SU-DHL-6 (cell line): Measurements from ENCODE around the gene INAFM1.

Source experiments
- H2AFZ ChIP-seq: fragments of 200-600 bp; sonication (generic); 2 replicates; pipeline ENCODE4 v1.6.1; 2014; ENCODE audit warnings: low read depth, mild to moderate bottlenecking, moderate library complexity, mixed read lengths, antibody characterized with exemption, low read length; ENCODE audit not compliant: severe bottlenecking
- H3F3A ChIP-seq: fragments of 200-600 bp; shearing (Covaris generic); 2 replicates; pipeline ENCODE4 v1.6.0; 2016; ENCODE audit warnings: antibody characterized with exemption, mild to moderate bottlenecking; ENCODE audit not compliant: insufficient read depth
- H3K27ac ChIP-seq: fragments of 200-600 bp; sonication (generic); 2 replicates; pipeline ENCODE4 v1.5.1; 2016; ENCODE audit warnings: low read depth, mild to moderate bottlenecking, low read length, moderate library complexity, mixed read lengths
- H3K27me3 ChIP-seq: fragments of 200-600 bp; sonication (generic), shearing (Covaris generic); 2 replicates; pipeline ENCODE4 v1.6.0; 2014; ENCODE audit warnings: mild to moderate bottlenecking, low read length
- H3K36me3 ChIP-seq: fragments of 200-600 bp; sonication (generic); 2 replicates; pipeline ENCODE4 v1.6.1; 2014; ENCODE audit warnings: mild to moderate bottlenecking, low read length, mixed read lengths
- H3K4me2 ChIP-seq: fragments of 300-600, 200-600 bp; shearing (Covaris generic), sonication (generic); 2 replicates; pipeline ENCODE4 v1.6.0; 2014; ENCODE audit warnings: low read length, low read depth, mild to moderate bottlenecking; ENCODE audit not compliant: poor library complexity, severe bottlenecking
- H3K4me3 ChIP-seq: fragments of 200-600 bp; sonication (generic); 2 replicates; pipeline ENCODE4 v1.5.1; 2014; ENCODE audit warnings: antibody characterized with exemption, low read length, mild to moderate bottlenecking, mixed read lengths; ENCODE audit not compliant: insufficient read depth, poor library complexity, severe bottlenecking
- H3K79me2 ChIP-seq: fragments of 200-600 bp; sonication (generic); 2 replicates; pipeline ENCODE4 v1.6.1; 2014; ENCODE audit warnings: mild to moderate bottlenecking, low read length, moderate library complexity; ENCODE audit not compliant: insufficient read depth
- H3K9ac ChIP-seq: fragments of 200-600 bp; sonication (generic); 2 replicates; pipeline ENCODE4 v1.7.0; 2014; ENCODE audit warnings: mild to moderate bottlenecking, low read length
- H3K9me2 ChIP-seq: fragments of 200-600 bp; sonication (generic); replicated peaks from 2 replicates; pipeline ENCODE4 v1.6.1; 2014; ENCODE audit warnings: low read length; ENCODE audit not compliant: insufficient read depth
- H3K9me3 ChIP-seq: fragments of 200-600 bp; sonication (generic); 2 replicates; pipeline ENCODE4 v1.6.1; 2014; ENCODE audit warnings: low read length, mixed read lengths; ENCODE audit not compliant: insufficient read depth
- H4K20me1 ChIP-seq: fragments of 200-600 bp; sonication (generic); 2 replicates; pipeline ENCODE4 v1.6.1; 2014; ENCODE audit warnings: low read depth, mild to moderate bottlenecking, antibody characterized with exemption, low read length, moderate library complexity, mixed read lengths
- EZH2phosphoT487 ChIP-seq: fragments of 200-600 bp; sonication (generic), shearing (Covaris generic); conservative IDR thresholded peaks from 2 replicates; pipeline ENCODE4 v1.6.1; 2018; ENCODE audit warnings: mild to moderate bottlenecking, antibody characterized with exemption, low read length, moderate library complexity, mixed read lengths
- TF ChIP-seq, protein P1 (sequence below): fragments of 200-600 bp; sonication (generic); IDR thresholded peaks from one replicate; pipeline ENCODE4 v1.5.1; 2017; ENCODE audit warnings: antibody characterized with exemption, mild to moderate bottlenecking, low read length, moderate library complexity; ENCODE audit not compliant: insufficient read depth, poor library complexity, severe bottlenecking

INAFM1 gene

DNA sequence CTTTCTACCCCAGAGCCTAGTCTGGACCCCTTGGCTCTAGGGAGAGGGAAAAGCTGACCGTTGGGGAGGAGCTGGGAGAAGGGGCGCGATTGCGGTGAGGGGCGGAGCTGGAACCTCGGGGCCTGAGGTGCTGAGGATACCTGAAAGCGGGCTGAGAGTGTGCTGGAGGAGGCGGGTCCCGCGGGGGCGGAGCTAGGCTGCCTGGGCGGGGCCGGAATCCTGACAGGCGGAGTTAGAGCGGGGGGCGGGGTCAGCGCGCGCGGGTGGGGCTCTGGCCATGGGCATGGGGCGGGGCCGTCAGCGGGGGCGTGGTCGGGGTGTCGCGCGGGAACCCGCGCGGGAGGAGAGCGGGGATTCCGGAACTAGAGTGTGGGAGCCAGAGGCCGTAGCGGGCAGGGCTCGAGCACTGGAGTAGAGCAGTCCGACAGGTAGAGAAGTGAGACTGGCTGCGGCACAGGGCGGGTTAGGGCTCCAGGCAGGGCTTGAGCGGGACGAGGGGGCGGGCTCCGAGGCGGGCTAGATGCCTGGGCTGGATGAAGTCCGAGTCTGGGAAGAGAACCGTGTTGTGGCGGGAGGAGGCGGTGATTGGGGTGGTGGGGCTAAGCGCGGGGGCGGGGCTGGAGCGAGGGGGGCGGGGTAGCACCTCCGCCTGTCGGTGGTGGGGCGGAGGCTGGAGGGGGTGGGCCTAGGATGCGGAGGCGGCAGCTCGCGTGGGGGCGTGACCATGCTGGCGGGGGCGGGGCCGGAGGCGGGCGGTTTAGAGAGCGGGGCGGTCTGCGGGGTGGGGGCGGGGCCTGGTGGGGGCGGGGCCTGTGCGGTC, at the start of gene INAFM1:
Gene INAFM1 (plus strand): TSS at position 815 of the 820 bp plus-strand sequence. CDS start 35 bp downstream, outside the sequence.
- Histone ChIP-seq H3K9me3 (no peaks in the 10 kb centered on the region), H3K27ac (peak within 1 kb of the TSS; percentile 89), H3F3A (0 out of 2 replicates have a peak, but pooled peaks cover 6% of the 10 kb centered on the region), H3K4me3 (peak within 1 kb of the TSS; percentile 74), H3K36me3 (no peaks in the 10 kb centered on the region), H2AFZ (peak within 1 kb of the TSS; percentile 29), H3K27me3 (no peaks in the 10 kb centered on the region), H3K79me2 (no peaks in the 10 kb centered on the region), H3K4me2 (peak within 1 kb of the TSS; percentile 86), H3K9ac (peak within 1 kb of the TSS; percentile 87), H4K20me1 (no peaks in the 10 kb centered on the region), H3K9me2 (no peaks in the 10 kb centered on the region)
- no peak for TF ChIP-seq EZH2phosphoT487
- TF ChIP-seq, protein P1, sequence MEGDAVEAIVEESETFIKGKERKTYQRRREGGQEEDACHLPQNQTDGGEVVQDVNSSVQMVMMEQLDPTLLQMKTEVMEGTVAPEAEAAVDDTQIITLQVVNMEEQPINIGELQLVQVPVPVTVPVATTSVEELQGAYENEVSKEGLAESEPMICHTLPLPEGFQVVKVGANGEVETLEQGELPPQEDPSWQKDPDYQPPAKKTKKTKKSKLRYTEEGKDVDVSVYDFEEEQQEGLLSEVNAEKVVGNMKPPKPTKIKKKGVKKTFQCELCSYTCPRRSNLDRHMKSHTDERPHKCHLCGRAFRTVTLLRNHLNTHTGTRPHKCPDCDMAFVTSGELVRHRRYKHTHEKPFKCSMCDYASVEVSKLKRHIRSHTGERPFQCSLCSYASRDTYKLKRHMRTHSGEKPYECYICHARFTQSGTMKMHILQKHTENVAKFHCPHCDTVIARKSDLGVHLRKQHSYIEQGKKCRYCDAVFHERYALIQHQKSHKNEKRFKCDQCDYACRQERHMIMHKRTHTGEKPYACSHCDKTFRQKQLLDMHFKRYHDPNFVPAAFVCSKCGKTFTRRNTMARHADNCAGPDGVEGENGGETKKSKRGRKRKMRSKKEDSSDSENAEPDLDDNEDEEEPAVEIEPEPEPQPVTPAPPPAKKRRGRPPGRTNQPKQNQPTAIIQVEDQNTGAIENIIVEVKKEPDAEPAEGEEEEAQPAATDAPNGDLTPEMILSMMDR = no peak

DNA sequence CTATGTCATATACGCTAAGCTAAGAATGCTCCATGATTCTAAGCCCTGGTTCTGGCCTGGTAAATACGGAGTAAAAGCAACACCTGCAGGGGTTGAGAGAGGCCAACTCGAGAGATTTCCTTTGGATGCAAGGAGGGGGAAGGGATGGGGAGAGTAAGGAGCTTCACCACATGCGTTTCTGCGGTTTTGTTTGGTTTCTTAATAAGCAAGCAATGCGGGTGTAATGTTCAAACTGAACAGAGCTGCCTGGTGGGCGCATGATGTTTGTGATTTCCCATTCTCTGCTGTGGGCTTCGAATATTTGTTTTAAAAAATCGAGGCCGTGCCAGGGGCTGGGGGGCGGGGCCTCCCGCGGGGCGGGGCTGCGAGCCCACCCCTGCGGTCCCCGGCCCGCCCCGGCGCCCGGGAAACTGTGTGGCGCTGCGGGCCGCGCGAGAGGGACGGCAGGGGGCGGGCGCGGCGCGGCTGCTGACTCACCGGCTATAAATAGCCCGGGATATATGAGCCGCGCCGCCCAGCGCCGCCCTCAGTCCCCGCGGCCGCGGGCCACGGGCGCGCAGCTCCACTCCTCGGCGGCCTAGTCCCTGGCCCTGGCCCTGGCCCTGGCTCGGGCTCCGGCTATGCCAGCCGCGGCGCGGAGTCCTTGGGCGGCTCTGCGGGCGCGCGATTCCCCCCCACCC, 48.8 kb upstream of the INAFM1 start:
- peak overlapping the region; percentile 23 for H2AFZ ChIP-seq

DNA sequence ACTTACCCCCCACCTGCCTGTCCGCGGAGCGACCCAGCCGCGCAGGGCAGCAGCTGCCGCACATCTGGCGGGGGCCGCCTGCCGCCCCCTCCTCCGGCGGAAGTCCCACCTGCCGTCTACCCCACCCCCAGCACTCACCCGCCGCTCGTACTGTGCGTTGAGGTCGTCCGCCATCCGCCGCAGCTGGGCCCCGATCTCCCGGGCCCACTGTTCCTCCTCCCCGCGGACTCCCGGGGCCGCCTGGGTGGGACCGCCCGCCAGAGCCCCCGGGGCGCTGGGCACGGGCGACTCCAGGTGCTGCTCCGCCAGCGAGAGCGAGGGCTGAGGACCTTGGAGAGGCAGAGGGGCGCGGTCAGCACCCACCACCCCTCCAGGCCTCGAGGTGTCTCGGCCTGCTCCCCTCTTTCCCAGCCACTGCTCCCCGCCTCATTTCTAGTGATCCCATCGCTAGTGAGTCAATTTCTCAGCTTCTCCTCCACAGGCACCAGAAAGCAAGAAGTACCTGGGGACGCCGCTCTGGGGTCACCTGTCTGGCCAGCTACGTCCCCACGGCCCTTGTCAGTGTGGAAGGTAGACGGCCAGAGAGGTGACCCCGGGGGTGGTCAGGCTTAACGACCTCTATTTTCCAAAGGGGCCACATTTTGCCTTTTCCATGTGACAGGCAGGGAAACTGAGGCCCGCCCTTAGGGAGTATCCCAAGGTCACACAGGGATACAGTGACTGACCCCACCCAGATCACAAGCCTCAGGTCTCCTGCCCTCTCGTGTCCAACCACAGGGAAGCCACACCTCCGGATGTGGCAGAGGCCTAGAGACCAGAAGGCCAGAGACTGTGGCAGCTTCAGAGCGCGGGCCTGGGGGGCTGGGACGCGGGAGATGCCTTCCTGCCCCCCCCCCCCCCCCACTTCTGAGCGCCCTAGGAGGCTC, 48.0 kb upstream of the INAFM1 start:
- Histone ChIP-seq H3K9me3 (no peaks in the 10 kb centered on the region), H2AFZ (no peak overlapping the region), H3K27me3 (no peaks in the 10 kb centered on the region), H3K4me3 (peak overlapping the region; percentile 45), H3K36me3 (no peaks in the 10 kb centered on the region), H3K9ac (peak overlapping the region; percentile 53), H3K27ac (peak overlapping the region; percentile 45), H3K79me2 (no peaks in the 10 kb centered on the region), H3F3A (peaks cover 11% of the 10 kb centered on the region; the same call in 1 of the 2 replicates), H3K4me2 (peak overlapping the region; percentile 68), H4K20me1 (no peaks in the 10 kb centered on the region), H3K9me2 (no peaks in the 10 kb centered on the region)
- TF ChIP-seq, protein P1 = no peak
- TF ChIP-seq EZH2phosphoT487 = no peak

More for the DNA sequence above, 48.8 kb upstream of the INAFM1 start:
- Histone ChIP-seq H4K20me1 (no peaks in the 10 kb centered on the region), H3K4me2 (peak overlapping the region; percentile 68), H3F3A (peaks cover 11% of the 10 kb centered on the region; the same call in 1 of the 2 replicates), H3K79me2 (no peaks in the 10 kb centered on the region), H3K27ac (peak overlapping the region; percentile 45), H3K9me3 (no peaks in the 10 kb centered on the region), H3K9me2 (no peaks in the 10 kb centered on the region), H3K4me3 (peak overlapping the region; percentile 45), H3K36me3 (no peaks in the 10 kb centered on the region), H3K9ac (peak overlapping the region; percentile 53), H3K27me3 (no peaks in the 10 kb centered on the region)
- TF ChIP-seq, protein P1 = no peak
- TF ChIP-seq EZH2phosphoT487 = no peak
